Psoas muscle (tissue), 8 donors: ENCODE data around the gene GATB. TPM values are rescaled to one million over a fixed set of nuclear protein-coding genes. Genes with fewer than 3 reads are reported as not detected.

Experiments used
- ATAC-seq, 4 donors: fragments of 200-7000 bp; cut with Tn5 transposase; one replicate each; pipeline ENCODE4 v1.9.1; 2020; ENCODE audit warnings: moderate library complexity in 3 of 4, mild to moderate bottlenecking in 2 of 4
- DNase-seq, 2 donors: peaks; one replicate each; pipeline ENCODE4 v3.0.0-alpha.2; 2020
- H3K27ac ChIP-seq: fragments of 200-600 bp; one replicate; pipeline ENCODE4 v1.8.0; 2022
- H3K27me3 ChIP-seq, 3 donors: fragments of 200-600 bp in 1 of 3; one replicate each; pipeline versions ENCODE4 v1.6.1 to v1.8.0; 2013 to 2022; ENCODE audit warnings: low read length in 2 of 3, mild to moderate bottlenecking in 2 of 3, moderate library complexity in 1 of 3; ENCODE audit not compliant: insufficient read depth in 3 of 3
- H3K36me3 ChIP-seq, 2 donors: fragments of 200-600 bp in 1 of 2; one replicate each; pipeline versions ENCODE4 v1.6.1 to v1.8.0; 2013 to 2022; ENCODE audit warnings: low read depth in 1 of 2, mild to moderate bottlenecking in 1 of 2, moderate library complexity in 1 of 2; ENCODE audit not compliant: insufficient read depth in 1 of 2
- H3K4me1 ChIP-seq: fragments of 200-600 bp; one replicate; pipeline ENCODE4 v1.8.0; 2022
- H3K4me3 ChIP-seq: fragments of 200-600 bp; one replicate; pipeline ENCODE4 v1.8.0; 2022; ENCODE audit warnings: mild to moderate bottlenecking
- H3K9me3 ChIP-seq: fragments of 200-600 bp; one replicate; pipeline ENCODE4 v1.8.0; 2022
- WGBS, 3 donors: extraction: QIAGEN DNeasy Blood & Tissue Kit; methylation state at CpG; one replicate each; pipeline versions ENCODE4 v1.1.6 to v1.1.7; 2013; 5-methylcytosine and 5-hydroxymethylcytosine counted together
- intact Hi-C, 2 donors: fragments of 100-400 bp; cut with DNase I; formaldehyde crosslinking; loops; one replicate each; pipeline versions ENCODE4 v1.11.0 to v1.14.2; 2022
- polyA plus RNA-seq, 3 donors: library from polyadenylated mRNA; stranded (reverse); fragments of 200-250 nt; gene quantifications; one replicate each; pipeline ENCODE4 v1.2.3, GENCODE V29; 2013
- total RNA-seq, 4 donors: library from RNA; stranded (reverse); fragmentation: NEBNext Ultra II Directional in 2 of 4; extraction: Animal tissue kit (Norgen Biotek cat#: 25700) in 2 of 4; gene quantifications; one replicate each; pipeline versions ENCODE4 v1.2.1 to v1.2.4, GENCODE V29; 2021 to 2023
- TF ChIP-seq, protein P1 (sequence below): fragments of 200-600 bp; IDR thresholded peaks from one replicate; pipeline ENCODE4 v1.8.0; 2022; ENCODE audit warnings: antibody characterized with exemption
- donor health status: healthy with polysubstance abuse.
- donor health status: DM: no; HTN: no; CAD: no; lungs with moderate emphysema.
- donor health status: Bipolar disorder and iron deficiency.
- donor health status: healthy.
- donor health status: DM: yes; HTN: yes; CAD: no.
- donor health status: DM: no; HTN: no; CAD: no.
- donor health status: DM: no; HTN: no; CAD: no.
- donor health status: DM: yes; HTN: yes; CAD: no.

GATB gene
- total and polyA plus RNA-seq, 7 donors: 22.8 to 36.6 (median 28.3) TPM

DNA sequence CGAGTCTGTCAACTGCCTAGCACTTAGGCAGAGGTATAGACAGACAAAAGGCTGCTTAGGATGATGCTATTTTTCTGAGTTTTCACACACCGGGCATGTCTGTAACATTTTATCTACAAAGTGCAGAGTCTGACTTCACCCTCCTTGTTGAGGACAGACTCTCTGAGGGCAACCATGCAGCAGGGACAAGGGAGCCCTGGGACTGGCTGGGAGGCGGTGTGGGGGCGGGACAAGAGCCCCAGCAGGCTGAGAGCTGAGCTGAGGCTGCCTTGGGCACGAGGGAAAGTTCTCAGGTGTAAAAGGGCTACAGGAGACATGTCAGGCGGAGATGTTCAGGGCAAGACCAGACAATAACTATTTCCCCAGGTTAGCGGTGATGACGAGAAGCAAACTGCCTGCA lies 81.6 kb downstream of the GATB start:
- H3K27ac ChIP-seq: no peak overlapping the region
- TF ChIP-seq, protein P1, sequence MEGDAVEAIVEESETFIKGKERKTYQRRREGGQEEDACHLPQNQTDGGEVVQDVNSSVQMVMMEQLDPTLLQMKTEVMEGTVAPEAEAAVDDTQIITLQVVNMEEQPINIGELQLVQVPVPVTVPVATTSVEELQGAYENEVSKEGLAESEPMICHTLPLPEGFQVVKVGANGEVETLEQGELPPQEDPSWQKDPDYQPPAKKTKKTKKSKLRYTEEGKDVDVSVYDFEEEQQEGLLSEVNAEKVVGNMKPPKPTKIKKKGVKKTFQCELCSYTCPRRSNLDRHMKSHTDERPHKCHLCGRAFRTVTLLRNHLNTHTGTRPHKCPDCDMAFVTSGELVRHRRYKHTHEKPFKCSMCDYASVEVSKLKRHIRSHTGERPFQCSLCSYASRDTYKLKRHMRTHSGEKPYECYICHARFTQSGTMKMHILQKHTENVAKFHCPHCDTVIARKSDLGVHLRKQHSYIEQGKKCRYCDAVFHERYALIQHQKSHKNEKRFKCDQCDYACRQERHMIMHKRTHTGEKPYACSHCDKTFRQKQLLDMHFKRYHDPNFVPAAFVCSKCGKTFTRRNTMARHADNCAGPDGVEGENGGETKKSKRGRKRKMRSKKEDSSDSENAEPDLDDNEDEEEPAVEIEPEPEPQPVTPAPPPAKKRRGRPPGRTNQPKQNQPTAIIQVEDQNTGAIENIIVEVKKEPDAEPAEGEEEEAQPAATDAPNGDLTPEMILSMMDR: no peak
- peaks cover 0 to 16% of the 10 kb centered on the region in 2 donors for H3K36me3 ChIP-seq
- H3K4me3 ChIP-seq: no peak overlapping the region
- H3K9me3 ChIP-seq: no peaks in the 10 kb centered on the region
- H3K27me3 ChIP-seq: no peaks in the 10 kb centered on the region
- DNase-seq: no peak
- 88 to 93% (median 91%) methylated on average over 8 of the region's 8 CpGs for WGBS, 3 donors
- peaks cover 28% of the 10 kb centered on the region for H3K4me1 ChIP-seq
- ATAC-seq: no peak
- intact Hi-C loops: no loop called here

DNA sequence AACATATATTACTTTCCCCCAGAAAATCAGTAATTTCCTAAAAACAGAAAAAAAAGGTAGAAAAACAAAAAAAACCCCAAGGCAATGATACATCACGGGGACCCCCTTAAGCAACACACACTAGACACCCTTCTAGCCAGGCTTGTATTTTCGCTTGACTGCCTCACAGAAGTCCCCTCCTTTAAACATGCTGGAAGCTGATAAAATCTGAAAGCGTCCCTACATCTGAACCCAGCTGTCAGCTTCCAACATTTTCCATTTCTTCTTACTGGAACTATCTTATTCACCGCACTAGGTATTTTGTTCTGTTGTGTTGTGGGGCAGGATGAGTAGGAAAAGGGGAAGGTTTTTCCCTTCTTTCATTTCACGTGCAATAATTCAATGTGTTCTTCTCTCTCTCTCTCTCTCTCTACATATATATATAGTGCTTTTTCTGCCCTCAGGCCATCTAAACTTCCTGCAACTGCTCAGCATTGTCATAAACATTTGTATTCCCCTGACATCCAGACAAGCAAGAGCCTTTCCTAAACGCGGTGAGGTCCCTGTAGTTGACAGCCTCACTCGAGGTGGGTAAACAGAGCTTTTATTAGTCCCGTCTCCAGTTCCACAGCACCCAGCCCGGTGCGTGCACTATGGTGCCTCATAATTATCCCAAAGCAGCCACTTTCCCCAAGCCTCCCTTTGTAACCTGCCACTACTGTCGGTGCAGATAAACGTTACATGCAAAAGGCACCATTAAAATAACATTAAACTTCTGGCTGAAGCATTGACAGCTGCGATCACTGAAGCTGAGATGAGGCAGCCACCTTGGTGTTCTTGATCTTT lies 82.5 kb downstream of the GATB start:
- no peak for DNase-seq
- H3K27me3 ChIP-seq: no peaks in the 10 kb centered on the region
- no peaks in the 10 kb centered on the region for H3K9me3 ChIP-seq
- intact Hi-C loops: no loop called here
- H3K36me3 ChIP-seq: peaks cover 0 to 16% of the 10 kb centered on the region in 2 donors
- 67 to 71% (median 70%) methylated on average over 14 of the region's 14 CpGs for WGBS, 3 donors
- no peak overlapping the region for H3K27ac ChIP-seq
- no peak overlapping the region for H3K4me3 ChIP-seq
- H3K4me1 ChIP-seq: peaks cover 35% of the 10 kb centered on the region
- ATAC-seq: no peak
- TF ChIP-seq, protein P1: no peak

DNA sequence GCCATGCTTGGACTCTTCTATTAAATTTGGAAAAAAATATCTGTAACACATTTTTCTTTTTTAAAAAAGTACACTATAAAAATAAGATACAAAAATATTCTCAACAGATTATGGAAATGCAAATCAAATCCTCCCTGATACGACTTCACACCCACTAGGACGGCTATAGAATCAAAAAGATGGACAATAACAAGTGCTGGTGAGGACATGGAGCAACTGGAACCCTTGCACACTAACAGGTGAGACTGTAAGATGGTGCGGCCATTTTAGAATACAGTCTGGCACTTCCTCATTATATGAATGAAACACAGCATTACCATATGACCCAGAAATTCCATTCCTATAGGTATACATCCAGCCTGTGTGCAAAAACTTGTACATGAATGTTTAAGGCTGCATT lies 83.6 kb downstream of the GATB start:
- no peak for ATAC-seq
- Histone ChIP-seq H3K27ac (no peak overlapping the region), H3K9me3 (no peaks in the 10 kb centered on the region), H3K27me3 (no peaks in the 10 kb centered on the region), H3K4me3 (no peak overlapping the region), H3K4me1 (peaks cover 35% of the 10 kb centered on the region), H3K36me3 (peaks cover 0 to 13% of the 10 kb centered on the region in 2 donors)
- TF ChIP-seq, protein P1: no peak
- intact Hi-C loops: no loop called here
- 66 to 98% (median 97%) methylated on average over 3 of the region's 3 CpGs for WGBS, 3 donors
- DNase-seq: no peak

DNA sequence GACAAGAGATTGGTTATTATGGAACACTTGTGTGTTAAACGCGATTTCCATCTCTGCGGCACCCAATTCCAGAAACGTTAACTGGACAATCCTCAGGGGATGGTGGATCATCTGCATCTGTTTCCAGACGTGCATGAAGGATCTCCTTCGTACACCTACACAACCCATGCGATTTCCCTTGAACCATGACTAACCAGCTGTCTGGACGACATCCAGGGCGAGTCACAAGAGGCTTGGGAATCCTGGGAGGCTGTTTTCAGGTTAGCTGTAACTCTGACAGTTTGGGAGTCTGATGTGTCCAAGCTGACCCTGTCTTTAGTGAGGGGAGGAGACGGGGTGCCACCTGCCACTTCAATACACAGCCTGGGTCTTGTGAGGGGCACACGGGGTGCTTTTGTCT lies 84.5 kb downstream of the GATB start:
- TF ChIP-seq, protein P1: no peak
- DNase-seq (peak in 1 of 2 donors; percentile 37), ATAC-seq (peak; percentile 65 to 76 (median 72))
- peaks cover 44% of the 10 kb centered on the region for H3K4me1 ChIP-seq
- WGBS, 3 donors: 55 to 69% (median 60%) methylated on average over 11 of the region's 11 CpGs
- H3K27me3 ChIP-seq: no peaks in the 10 kb centered on the region
- intact Hi-C loops: no loop called here
- peaks cover 0 to 10% of the 10 kb centered on the region in 2 donors for H3K36me3 ChIP-seq
- no peaks in the 10 kb centered on the region for H3K9me3 ChIP-seq
- H3K4me3 ChIP-seq: no peak overlapping the region
- H3K27ac ChIP-seq: peak overlapping the region; percentile 61
